Neuron (in vitro differentiated cells): Measurements from ENCODE around the gene MYO15B.

ENCODE experiments used
- H2AFZ ChIP-seq: one replicate; pipeline ENCODE4 v1.6.1; 2013; ENCODE audit warnings: low read depth, mild to moderate bottlenecking, inconsistent platforms, low read length, moderate library complexity
- H3K27me3 ChIP-seq: one replicate; pipeline ENCODE4 v1.6.1; 2013; ENCODE audit warnings: low read length; ENCODE audit not compliant: insufficient read depth
- H3K36me3 ChIP-seq: one replicate; pipeline ENCODE4 v1.6.1; 2013; ENCODE audit warnings: low read length; ENCODE audit not compliant: insufficient read depth
- H3K4me1 ChIP-seq: one replicate; pipeline ENCODE4 v1.6.1; 2013; ENCODE audit warnings: low read length; ENCODE audit not compliant: insufficient read depth
- H3K4me3 ChIP-seq: 2 replicates; pipeline ENCODE4 v1.5.1; 2013; ENCODE audit warnings: mild to moderate bottlenecking, low read length, moderate library complexity
- H3K9me3 ChIP-seq: one replicate; pipeline ENCODE4 v1.6.1; 2013; ENCODE audit warnings: low read length

Gene MYO15B

GRCh38 chr17:75605790-75606189, 18.2 kb downstream of the MYO15B start:
- Histone ChIP-seq H2AFZ (no peak overlapping the region), H3K9me3 (no peaks in the 10 kb centered on the region), H3K4me3 (no peak overlapping the region), H3K36me3 (no peaks in the 10 kb centered on the region), H3K4me1 (no peaks in the 10 kb centered on the region), H3K27me3 (no peaks in the 10 kb centered on the region)

GRCh38 chr17:75607086-75607485, 19.5 kb downstream of the MYO15B start:
- Histone ChIP-seq H2AFZ (no peak overlapping the region), H3K9me3 (no peaks in the 10 kb centered on the region), H3K27me3 (no peaks in the 10 kb centered on the region), H3K36me3 (no peaks in the 10 kb centered on the region), H3K4me3 (no peak overlapping the region), H3K4me1 (no peaks in the 10 kb centered on the region)

GRCh38 chr17:75610103-75610984, 22.7 kb downstream of the MYO15B start:
- H3K4me3 ChIP-seq, result no peak overlapping the region
- H3K27me3 ChIP-seq, result peaks cover 5% of the 10 kb centered on the region
- H3K36me3 ChIP-seq, result no peaks in the 10 kb centered on the region
- no peaks in the 10 kb centered on the region for H3K9me3 ChIP-seq
- H2AFZ ChIP-seq, result no peak overlapping the region
- H3K4me1 ChIP-seq, result no peaks in the 10 kb centered on the region

- H3K4me3 ChIP-seq, result no peak overlapping the region
- no peaks in the 10 kb centered on the region for H3K9me3 ChIP-seq
- no peaks in the 10 kb centered on the region for H3K4me1 ChIP-seq
- H3K27me3 ChIP-seq, result peaks cover 5% of the 10 kb centered on the region
- H3K36me3 ChIP-seq, result no peaks in the 10 kb centered on the region
- no peak overlapping the region for H2AFZ ChIP-seq
Measured at GRCh38 chr17:75611851-75612429, 24.3 kb downstream of the MYO15B start.

- no peak overlapping the region for H2AFZ ChIP-seq
- no peaks in the 10 kb centered on the region for H3K4me1 ChIP-seq
- H3K4me3 ChIP-seq, result no peak overlapping the region
- no peaks in the 10 kb centered on the region for H3K36me3 ChIP-seq
- H3K27me3 ChIP-seq, result peaks cover 8% of the 10 kb centered on the region
- H3K9me3 ChIP-seq, result no peaks in the 10 kb centered on the region
Measured at GRCh38 chr17:75612906-75613626, 25.5 kb downstream of the MYO15B start.

- Histone ChIP-seq H3K4me3 (no peak overlapping the region), H3K36me3 (no peaks in the 10 kb centered on the region), H2AFZ (no peak overlapping the region), H3K27me3 (peaks cover 9% of the 10 kb centered on the region), H3K9me3 (no peaks in the 10 kb centered on the region), H3K4me1 (no peaks in the 10 kb centered on the region)
Measured at GRCh38 chr17:75614006-75614405, 26.4 kb downstream of the MYO15B start.

GRCh38 chr17:75614556-75615270, 27.1 kb downstream of the MYO15B start:
- Histone ChIP-seq H3K36me3 (no peaks in the 10 kb centered on the region), H3K27me3 (peaks cover 9% of the 10 kb centered on the region), H3K4me1 (no peaks in the 10 kb centered on the region), H2AFZ (no peak overlapping the region), H3K4me3 (no peak overlapping the region), H3K9me3 (no peaks in the 10 kb centered on the region)

GRCh38 chr17:75615301-75615700, 27.7 kb downstream of the MYO15B start:
- H2AFZ ChIP-seq, result no peak overlapping the region

GRCh38 chr17:75616521-75617122, 29.0 kb downstream of the MYO15B start:
- no peak overlapping the region for H2AFZ ChIP-seq

More at GRCh38 chr17:75615301-75615700, 27.7 kb downstream of the MYO15B start:
- no peaks in the 10 kb centered on the region for H3K9me3 ChIP-seq
- H3K4me3 ChIP-seq, result no peak overlapping the region
- peaks cover 9% of the 10 kb centered on the region for H3K27me3 ChIP-seq
- no peaks in the 10 kb centered on the region for H3K36me3 ChIP-seq
- no peaks in the 10 kb centered on the region for H3K4me1 ChIP-seq

GRCh38 chr17:75617218-75617617, 29.6 kb downstream of the MYO15B start:
- peaks cover 9% of the 10 kb centered on the region for H3K27me3 ChIP-seq
- no peaks in the 10 kb centered on the region for H3K36me3 ChIP-seq
- H2AFZ ChIP-seq, result no peak overlapping the region
- H3K9me3 ChIP-seq, result no peaks in the 10 kb centered on the region
- H3K4me1 ChIP-seq, result peaks cover 4% of the 10 kb centered on the region
- no peak overlapping the region for H3K4me3 ChIP-seq

More at GRCh38 chr17:75616521-75617122, 29.0 kb downstream of the MYO15B start:
- Histone ChIP-seq H3K36me3 (no peaks in the 10 kb centered on the region), H3K4me3 (no peak overlapping the region), H3K27me3 (peaks cover 9% of the 10 kb centered on the region), H3K4me1 (no peaks in the 10 kb centered on the region), H3K9me3 (no peaks in the 10 kb centered on the region)

- Histone ChIP-seq H3K9me3 (no peaks in the 10 kb centered on the region), H3K36me3 (no peaks in the 10 kb centered on the region), H3K27me3 (peaks cover 9% of the 10 kb centered on the region), H3K4me1 (peaks cover 5% of the 10 kb centered on the region), H2AFZ (no peak overlapping the region), H3K4me3 (no peak overlapping the region)
Measured at GRCh38 chr17:75617675-75618074, 30.1 kb downstream of the MYO15B start.
